ENCODE measurements around the gene UNC5A.

UNC5A gene

DNA sequence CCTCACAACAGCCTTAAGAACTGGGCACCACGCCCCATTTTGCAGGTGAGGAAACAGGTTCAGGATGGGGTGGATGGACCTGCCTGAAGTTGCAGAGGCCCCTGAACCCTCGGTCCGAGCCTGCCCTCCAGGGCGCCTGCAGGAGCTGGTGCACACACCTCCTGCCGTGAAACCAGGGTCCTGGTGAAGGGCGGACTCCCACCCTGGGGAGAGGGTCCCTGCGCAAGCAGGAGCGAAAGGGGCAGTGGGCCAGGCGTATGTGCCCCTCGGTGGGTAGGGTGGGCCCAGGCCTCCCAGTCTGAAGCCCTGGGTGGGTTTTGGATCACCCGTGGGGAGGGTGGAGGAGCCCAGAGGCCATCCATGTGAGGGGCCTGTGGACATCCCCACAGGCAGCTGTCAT lies 50.9 kb downstream of the UNC5A start:
- no peak for DNase-seq (ENCODE audit: low read depth)
- TF ChIP-seq, protein P1, sequence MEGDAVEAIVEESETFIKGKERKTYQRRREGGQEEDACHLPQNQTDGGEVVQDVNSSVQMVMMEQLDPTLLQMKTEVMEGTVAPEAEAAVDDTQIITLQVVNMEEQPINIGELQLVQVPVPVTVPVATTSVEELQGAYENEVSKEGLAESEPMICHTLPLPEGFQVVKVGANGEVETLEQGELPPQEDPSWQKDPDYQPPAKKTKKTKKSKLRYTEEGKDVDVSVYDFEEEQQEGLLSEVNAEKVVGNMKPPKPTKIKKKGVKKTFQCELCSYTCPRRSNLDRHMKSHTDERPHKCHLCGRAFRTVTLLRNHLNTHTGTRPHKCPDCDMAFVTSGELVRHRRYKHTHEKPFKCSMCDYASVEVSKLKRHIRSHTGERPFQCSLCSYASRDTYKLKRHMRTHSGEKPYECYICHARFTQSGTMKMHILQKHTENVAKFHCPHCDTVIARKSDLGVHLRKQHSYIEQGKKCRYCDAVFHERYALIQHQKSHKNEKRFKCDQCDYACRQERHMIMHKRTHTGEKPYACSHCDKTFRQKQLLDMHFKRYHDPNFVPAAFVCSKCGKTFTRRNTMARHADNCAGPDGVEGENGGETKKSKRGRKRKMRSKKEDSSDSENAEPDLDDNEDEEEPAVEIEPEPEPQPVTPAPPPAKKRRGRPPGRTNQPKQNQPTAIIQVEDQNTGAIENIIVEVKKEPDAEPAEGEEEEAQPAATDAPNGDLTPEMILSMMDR (IDR thresholded peaks at IDR 0.05; ENCODE audit: low read depth, low read length, missing control alignments) = no peak
- no peak overlapping the region for H3K4me3 ChIP-seq (ENCODE audit: low read depth, low read length)

DNA sequence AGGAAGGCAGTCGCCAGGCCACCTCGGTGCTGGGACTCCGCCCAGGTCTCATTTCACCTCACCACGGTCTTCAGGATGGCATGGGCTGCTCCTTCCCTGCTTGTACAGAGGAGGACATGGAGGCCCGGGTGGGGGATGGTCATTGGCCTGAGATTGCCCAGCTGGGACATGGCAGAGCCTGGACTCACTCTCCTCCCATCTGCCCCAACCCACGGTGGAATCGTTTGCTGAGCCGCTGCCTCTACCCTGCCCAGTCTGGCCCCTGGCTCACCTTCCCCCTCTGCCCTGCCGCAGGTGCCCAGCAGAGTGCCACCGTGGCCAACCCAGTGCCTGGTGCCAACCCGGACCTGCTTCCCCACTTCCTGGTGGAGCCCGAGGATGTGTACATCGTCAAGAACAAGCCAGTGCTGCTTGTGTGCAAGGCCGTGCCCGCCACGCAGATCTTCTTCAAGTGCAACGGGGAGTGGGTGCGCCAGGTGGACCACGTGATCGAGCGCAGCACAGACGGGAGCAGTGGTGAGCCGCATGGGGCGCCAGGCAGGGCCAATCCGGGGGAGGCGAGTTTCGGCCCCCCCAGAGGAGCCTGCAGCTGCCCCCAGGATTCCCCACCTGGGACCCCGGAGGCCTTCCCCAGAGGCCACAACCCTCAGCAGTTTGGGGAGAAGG lies 52.1 kb downstream of the UNC5A start:
- DNase-seq (ENCODE audit: low read depth) = no peak
- H3K4me3 ChIP-seq (ENCODE audit: low read depth, low read length) = no peak overlapping the region
- TF ChIP-seq, protein P1 (IDR thresholded peaks at IDR 0.05; ENCODE audit: low read depth, low read length, missing control alignments) = no peak

DNA sequence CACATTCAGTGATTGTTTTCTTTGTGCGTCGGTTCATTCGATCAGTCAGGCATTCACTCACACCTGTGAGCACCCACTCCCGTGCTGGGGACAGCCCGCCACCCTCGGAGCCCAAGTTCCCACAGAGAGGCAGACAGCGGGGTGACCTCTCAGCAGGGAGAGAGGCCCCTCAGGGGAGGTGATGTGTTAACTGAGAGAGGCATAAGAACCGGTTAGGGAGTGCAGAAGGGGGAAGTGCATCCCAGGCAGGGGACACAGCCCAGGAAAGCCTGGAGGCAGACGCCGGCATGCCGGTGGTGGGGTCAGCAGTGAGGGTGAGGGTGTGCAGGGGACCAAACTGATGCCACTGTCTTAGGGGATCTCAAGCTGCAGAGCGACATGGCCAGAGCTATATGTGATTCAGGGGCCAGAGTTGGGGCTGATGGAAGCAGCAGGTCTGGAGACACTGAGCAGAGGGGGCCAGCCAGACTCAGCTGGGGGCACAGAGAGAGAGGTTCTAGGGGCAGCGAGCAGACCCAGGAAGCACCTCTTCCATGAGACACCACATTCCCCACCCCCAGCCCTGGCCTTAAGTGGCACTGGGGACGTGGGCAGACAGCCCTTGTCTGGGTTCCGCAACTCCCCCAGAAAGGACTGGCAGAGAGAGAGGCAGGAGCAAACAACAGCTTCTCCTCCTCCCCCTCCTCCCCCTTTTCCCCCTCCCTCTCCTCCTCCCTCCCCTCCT lies 52.8 kb downstream of the UNC5A start:
- no peak for DNase-seq (ENCODE audit: low read depth)
- no peak overlapping the region for H3K4me3 ChIP-seq (ENCODE audit: low read depth, low read length)
- TF ChIP-seq, protein P1 (IDR thresholded peaks at IDR 0.05; ENCODE audit: low read depth, low read length, missing control alignments) = no peak

DNA sequence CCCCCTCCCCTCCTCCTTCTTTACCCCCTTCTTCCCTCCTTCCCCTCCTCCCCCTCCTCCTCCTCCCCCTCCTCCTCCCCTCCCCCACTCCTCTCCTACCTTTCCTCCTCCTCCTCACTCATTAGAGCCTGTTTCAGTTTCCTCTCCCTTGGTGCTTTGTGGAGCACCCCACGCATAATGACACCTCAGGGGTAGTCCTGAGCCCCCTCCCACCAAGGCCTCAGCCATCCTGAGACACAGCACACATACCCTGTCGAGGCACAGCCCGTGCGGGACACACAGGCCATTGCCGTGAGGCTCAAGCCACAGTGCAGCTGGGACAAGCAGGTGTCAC lies 53.4 kb downstream of the UNC5A start:
- TF ChIP-seq, protein P1 (IDR thresholded peaks at IDR 0.05; ENCODE audit: low read depth, low read length, missing control alignments) = no peak
- no peak for DNase-seq (ENCODE audit: low read depth)
- no peak overlapping the region for H3K4me3 ChIP-seq (ENCODE audit: low read depth, low read length)

DNA sequence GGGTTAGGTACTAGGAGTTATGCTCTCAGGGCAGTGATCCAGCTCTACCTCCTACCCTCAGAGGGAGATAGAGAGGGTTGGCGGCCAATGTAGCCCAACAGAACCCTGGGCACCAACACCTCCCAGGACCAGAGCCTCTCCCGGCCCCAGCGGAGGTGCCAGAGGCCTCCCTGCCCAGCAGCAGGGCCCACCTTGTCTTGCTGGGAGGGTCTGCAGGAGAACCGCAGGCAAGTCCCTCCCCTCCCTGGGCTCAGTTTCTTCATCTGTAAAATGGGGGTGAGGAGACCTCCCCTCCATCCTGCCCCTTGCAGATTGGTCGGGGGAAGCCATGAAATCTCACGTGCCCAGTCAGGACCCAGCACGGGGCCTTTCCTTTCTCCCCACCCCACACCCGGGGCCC lies 54.4 kb downstream of the UNC5A start:
- no peak for DNase-seq (ENCODE audit: low read depth)
- H3K4me3 ChIP-seq (ENCODE audit: low read depth, low read length) = no peak overlapping the region
- TF ChIP-seq, protein P1 (IDR thresholded peaks at IDR 0.05; ENCODE audit: low read depth, low read length, missing control alignments) = no peak

DNA sequence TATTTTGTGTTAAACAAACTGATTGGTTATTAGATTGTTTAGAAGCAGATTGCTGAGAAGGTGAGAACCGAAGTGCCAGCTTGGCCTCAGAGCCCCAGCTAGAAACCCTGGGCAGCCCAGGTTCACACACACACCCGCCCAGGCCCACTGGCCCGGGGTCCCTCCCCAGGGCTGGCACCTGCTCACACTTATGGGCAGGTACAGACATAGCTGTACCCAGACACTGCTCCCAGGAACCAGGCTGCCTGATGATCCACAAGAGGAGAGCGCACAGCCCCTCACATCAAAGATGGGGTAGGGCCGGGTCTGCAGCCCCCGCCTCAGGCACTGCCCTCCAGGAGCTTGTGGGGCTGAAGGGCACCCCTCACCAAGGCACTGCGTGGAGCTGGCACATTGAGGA lies 55.6 kb downstream of the UNC5A start:
- TF ChIP-seq, protein P1 (IDR thresholded peaks at IDR 0.05; ENCODE audit: low read depth, low read length, missing control alignments) = no peak
- DNase-seq (ENCODE audit: low read depth) = no peak
- H3K4me3 ChIP-seq (ENCODE audit: low read depth, low read length) = no peak overlapping the region
